Aorta (tissue), 5 donors: ENCODE measurements around the gene NLRC5. TPM values are rescaled to one million over a fixed set of nuclear protein-coding genes. Genes with fewer than 3 reads are reported as not detected.

ENCODE experiments used
- ATAC-seq: fragments of 200-7000 bp; cut with Tn5 transposase; one replicate; pipeline ENCODE4 v1.9.1; 2022; ENCODE audit warnings: moderate library complexity; ENCODE audit not compliant: low FRiP score
- DNase-seq, 2 donors: peaks; one replicate each; pipeline ENCODE4 v3.0.0-alpha.2; 2020
- H3K27ac ChIP-seq, 2 donors: one replicate each; pipeline ENCODE4 v1.5.1; 2013; ENCODE audit warnings: low read length in 2 of 2, mild to moderate bottlenecking in 2 of 2, moderate library complexity in 2 of 2, control low read depth in 1 of 2, inconsistent platforms in 1 of 2, low read depth in 1 of 2
- H3K27me3 ChIP-seq, 2 donors: one replicate each; pipeline ENCODE4 v1.6.1; 2013; ENCODE audit warnings: control low read depth in 1 of 2, low read length in 1 of 2, mild to moderate bottlenecking in 1 of 2, moderate library complexity in 1 of 2; ENCODE audit not compliant: insufficient read depth in 2 of 2, control insufficient read depth in 1 of 2
- H3K36me3 ChIP-seq, 2 donors: one replicate each; pipeline ENCODE4 v1.6.1; 2013; ENCODE audit warnings: control low read depth in 1 of 2, low read length in 1 of 2, mild to moderate bottlenecking in 1 of 2; ENCODE audit not compliant: insufficient read depth in 2 of 2, control insufficient read depth in 1 of 2
- H3K4me1 ChIP-seq, 2 donors: one replicate each; pipeline ENCODE4 v1.6.1; 2013; ENCODE audit warnings: low read length in 2 of 2, control low read depth in 1 of 2, mild to moderate bottlenecking in 1 of 2, moderate library complexity in 1 of 2; ENCODE audit not compliant: insufficient read depth in 2 of 2, control insufficient read depth in 1 of 2
- H3K4me3 ChIP-seq, 2 donors: one replicate each; pipeline ENCODE4 v1.5.1; 2013; ENCODE audit warnings: low read length in 2 of 2, control low read depth in 1 of 2, mild to moderate bottlenecking in 1 of 2
- H3K9me3 ChIP-seq: one replicate; pipeline ENCODE4 v1.6.1; 2013; ENCODE audit warnings: mild to moderate bottlenecking, low read length; ENCODE audit not compliant: control insufficient read depth
- WGBS, 2 donors: extraction: QIAGEN DNeasy Blood & Tissue Kit; methylation state at CpG; one replicate each; pipeline ENCODE4 v1.1.7; 2013; 5-methylcytosine and 5-hydroxymethylcytosine counted together
- intact Hi-C, 2 donors: fragments of 100-400 bp; cut with DNase I; formaldehyde crosslinking; loops; one replicate each; pipeline versions ENCODE4 v1.14.2 to v1.15.0; 2022
- polyA plus RNA-seq, 2 donors: library from polyadenylated mRNA; stranded (reverse); fragments of 200-250 nt; gene quantifications; one replicate each; pipeline ENCODE4 v1.2.3, GENCODE V29; 2013
- total RNA-seq, 2 donors: library from RNA; stranded (reverse); fragmentation: NEBNext Ultra II Directional; extraction: Animal tissue kit (Norgen Biotek cat#: 25700); gene quantifications; one replicate each; pipeline ENCODE4 v1.2.1, GENCODE V29; 2021
- donor health status: healthy with polysubstance abuse.
- donor health status: Bipolar disorder and iron deficiency.
- donor health status: DM: no; HTN: no; CAD: no.
- donor health status: DM: no; HTN: no; CAD: no.
- donor health status: DM: yes; HTN: yes; CAD: no.

The NLRC5 gene
- total and polyA plus RNA-seq, 4 donors: 4.9 to 82.9 (median 35.9) TPM

DNA sequence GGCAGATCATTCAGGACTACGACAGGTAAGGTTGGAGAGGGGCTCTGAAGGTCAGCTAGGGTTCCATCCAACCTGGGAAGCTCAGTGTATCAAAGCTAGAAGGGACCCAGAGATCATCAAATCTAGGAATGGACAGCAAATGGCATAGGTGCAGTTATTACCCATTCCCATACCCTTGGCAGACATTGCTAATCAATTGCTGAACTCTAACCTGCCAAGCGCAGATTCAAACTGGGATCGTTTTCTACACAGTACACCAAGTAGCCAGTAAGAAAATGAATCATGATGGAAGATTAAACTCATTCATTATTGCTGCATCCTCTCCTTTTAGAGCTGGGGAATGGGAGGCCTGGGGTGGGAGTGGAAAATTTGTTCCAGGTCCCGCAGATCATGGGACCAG is 136.6 kb downstream of the NLRC5 start:
- Histone ChIP-seq H3K4me1 (no peaks in the 10 kb centered on the region), H3K27me3 (no peaks in the 10 kb centered on the region), H3K27ac (no peak overlapping the region), H3K36me3 (peaks cover 0 to 2% of the 10 kb centered on the region in 2 donors), H3K9me3 (no peaks in the 10 kb centered on the region), H3K4me3 (no peak overlapping the region)
- DNase-seq (no peak), ATAC-seq (no peak)
- WGBS, 2 donors: 97 to 98% methylated on average over 4 of the region's 4 CpGs
- intact Hi-C loops: no loop called here

DNA sequence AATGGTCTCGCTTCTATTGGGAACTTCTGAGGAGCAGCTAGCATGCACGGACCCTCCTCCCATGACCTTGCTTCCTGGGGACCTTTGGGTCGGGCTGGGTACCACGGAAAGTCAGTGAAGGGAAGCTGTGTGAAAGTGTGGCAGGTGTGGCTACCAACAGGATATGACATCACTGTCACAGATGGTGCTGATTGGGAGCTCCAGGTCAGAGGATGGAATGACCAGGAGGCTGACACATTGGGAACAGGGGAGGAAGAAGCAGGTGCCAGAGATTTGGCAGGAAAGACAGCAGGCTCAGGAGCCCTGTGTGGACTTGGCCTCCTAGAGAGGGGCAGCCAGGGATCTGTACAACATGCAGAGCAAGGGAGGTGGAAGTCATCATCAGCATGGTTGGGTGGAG is 137.1 kb downstream of the NLRC5 start:
- H3K4me3 ChIP-seq: no peak overlapping the region
- peaks cover 0 to 2% of the 10 kb centered on the region in 2 donors for H3K36me3 ChIP-seq
- no peak overlapping the region for H3K27ac ChIP-seq
- no peaks in the 10 kb centered on the region for H3K27me3 ChIP-seq
- DNase-seq (no peak), ATAC-seq (no peak)
- H3K4me1 ChIP-seq: no peaks in the 10 kb centered on the region
- no peaks in the 10 kb centered on the region for H3K9me3 ChIP-seq
- 94 to 97% methylated on average over 4 of the region's 4 CpGs for WGBS, 2 donors
- intact Hi-C loops: no loop called here

DNA sequence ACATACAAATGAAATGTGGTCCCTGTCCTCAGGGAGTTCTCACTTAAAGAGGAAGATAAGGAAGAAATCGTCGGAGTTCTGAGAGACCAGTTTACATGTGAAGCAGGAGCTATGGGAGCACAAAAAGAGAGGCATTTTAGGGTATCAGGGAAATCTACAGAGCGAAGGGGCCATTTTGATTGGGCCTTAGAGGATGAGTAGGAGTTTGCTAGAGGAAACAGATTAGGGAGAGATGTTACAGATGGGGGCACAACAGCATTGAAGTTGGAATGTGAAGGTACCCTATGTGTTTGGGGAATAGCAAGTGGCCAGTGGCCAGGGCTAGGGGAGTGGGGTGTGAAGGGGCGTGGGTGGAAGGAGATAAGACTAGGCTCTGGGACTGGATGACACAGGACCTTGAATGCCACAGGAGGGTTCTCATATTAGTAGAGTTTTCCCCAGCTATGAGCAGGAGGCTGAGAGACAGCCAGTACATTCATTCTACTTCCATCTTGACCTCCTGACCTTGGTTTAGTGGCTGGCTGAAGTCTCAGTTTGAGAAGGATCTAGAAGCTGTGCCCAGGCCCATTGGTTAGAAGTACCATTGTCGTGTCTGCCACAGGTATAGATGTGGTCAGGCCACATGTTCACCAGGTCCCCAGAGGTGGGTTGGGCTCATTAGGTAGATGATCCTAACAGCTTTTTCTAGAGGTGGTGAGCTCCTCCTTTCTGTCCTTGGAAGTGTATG is 137.8 kb downstream of the NLRC5 start:
- ATAC-seq: no peak
- H3K27ac ChIP-seq: no peak overlapping the region
- H3K9me3 ChIP-seq: no peaks in the 10 kb centered on the region
- H3K4me3 ChIP-seq: no peak overlapping the region
- no peak for DNase-seq
- no peaks in the 10 kb centered on the region for H3K4me1 ChIP-seq
- H3K27me3 ChIP-seq: no peaks in the 10 kb centered on the region
- intact Hi-C loops: no loop called here
- no peaks in the 10 kb centered on the region for H3K36me3 ChIP-seq
- WGBS, 2 donors: 93 to 95% methylated on average over 5 of the region's 5 CpGs

DNA sequence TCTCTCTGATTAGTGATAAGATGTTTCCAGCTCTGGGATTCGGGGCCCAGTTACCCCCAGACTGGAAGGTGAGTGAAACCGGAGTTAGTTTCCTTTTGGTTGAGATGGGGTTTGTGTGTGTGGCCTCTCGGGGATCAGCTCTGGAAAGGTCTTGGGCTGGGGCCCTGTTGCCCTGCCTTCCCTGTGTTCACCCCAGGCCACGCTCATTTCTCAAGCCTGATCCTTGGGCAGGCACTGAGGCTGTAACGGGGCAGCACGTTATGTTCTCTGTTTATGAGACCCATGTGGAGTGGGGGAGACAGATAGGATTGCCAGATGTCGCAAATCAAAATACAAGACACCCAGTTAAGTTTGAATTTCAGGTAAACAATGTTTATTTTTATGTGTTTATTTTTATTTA is 138.5 kb downstream of the NLRC5 start:
- DNase-seq: no peak
- no peak for ATAC-seq
- Histone ChIP-seq H3K9me3 (no peaks in the 10 kb centered on the region), H3K27ac (no peak overlapping the region), H3K36me3 (no peaks in the 10 kb centered on the region), H3K4me1 (no peaks in the 10 kb centered on the region), H3K4me3 (no peak overlapping the region), H3K27me3 (no peaks in the 10 kb centered on the region)
- intact Hi-C loops: no loop called here
- WGBS, 2 donors: 97 to 98% methylated on average over 7 of the region's 7 CpGs

DNA sequence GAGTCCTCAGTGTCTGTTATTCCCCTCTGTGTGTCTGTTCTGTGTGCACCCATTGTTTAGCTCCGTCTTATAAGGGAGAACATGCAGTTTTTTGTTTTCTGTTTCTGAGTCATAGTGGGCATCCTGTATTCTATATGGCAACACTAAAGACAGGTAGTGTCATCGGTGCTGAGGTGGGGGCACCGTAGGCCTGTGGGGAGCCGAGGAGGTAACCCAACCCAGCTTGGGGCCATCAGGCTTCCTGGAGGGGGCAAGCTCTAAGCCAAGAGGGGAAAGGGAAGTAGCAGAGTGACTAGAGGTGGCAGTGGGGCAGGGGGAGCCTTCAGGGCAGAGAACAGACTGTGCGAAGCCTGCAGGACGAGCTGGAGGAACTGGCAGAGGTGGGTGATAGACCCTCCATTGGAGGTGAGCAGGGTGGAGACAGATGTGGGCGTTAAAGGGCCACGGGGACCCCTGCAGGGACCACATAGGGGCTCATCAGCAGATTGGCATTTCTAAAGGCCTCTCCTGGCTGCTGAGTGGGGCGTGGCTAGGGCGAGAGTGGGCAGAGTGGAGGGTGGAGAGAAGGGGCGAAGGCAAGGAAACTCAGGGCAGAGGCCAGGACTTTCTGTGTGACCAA is 139.5 kb downstream of the NLRC5 start:
- ATAC-seq (no peak), DNase-seq (no peak)
- intact Hi-C loops: no loop called here
- H3K36me3 ChIP-seq: no peaks in the 10 kb centered on the region
- WGBS, 2 donors: 90% methylated on average over 11 of the region's 11 CpGs
- no peaks in the 10 kb centered on the region for H3K9me3 ChIP-seq
- H3K4me1 ChIP-seq: no peaks in the 10 kb centered on the region
- no peaks in the 10 kb centered on the region for H3K27me3 ChIP-seq
- H3K27ac ChIP-seq: no peak overlapping the region
- no peak overlapping the region for H3K4me3 ChIP-seq

DNA sequence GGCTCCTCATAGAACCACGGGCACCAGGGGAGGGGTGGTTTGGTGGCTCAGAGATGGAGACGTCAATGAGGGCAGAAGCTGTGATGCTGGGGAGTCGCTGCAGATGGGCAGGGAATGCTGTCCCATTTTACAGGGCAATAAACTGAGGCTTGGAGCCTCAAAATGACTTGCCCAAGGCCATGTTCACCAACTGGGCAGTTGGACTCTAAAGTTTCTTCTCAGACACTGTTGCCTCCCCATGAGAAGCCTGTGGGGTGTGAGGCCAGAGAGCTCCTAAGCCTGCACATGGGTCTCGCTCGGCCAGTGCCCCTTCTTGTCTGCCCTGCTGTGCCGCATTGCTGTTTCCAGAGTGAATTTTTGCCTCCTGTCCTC is 141.6 kb downstream of the NLRC5 start:
- 94 to 97% methylated on average over 6 of the region's 6 CpGs for WGBS, 2 donors
- no peak for DNase-seq
- intact Hi-C loops: no loop called here
- H3K9me3 ChIP-seq: no peaks in the 10 kb centered on the region
- ATAC-seq: no peak
- no peaks in the 10 kb centered on the region for H3K36me3 ChIP-seq
- no peak overlapping the region for H3K4me3 ChIP-seq
- H3K4me1 ChIP-seq: no peaks in the 10 kb centered on the region
- no peaks in the 10 kb centered on the region for H3K27me3 ChIP-seq
- H3K27ac ChIP-seq: no peak overlapping the region

DNA sequence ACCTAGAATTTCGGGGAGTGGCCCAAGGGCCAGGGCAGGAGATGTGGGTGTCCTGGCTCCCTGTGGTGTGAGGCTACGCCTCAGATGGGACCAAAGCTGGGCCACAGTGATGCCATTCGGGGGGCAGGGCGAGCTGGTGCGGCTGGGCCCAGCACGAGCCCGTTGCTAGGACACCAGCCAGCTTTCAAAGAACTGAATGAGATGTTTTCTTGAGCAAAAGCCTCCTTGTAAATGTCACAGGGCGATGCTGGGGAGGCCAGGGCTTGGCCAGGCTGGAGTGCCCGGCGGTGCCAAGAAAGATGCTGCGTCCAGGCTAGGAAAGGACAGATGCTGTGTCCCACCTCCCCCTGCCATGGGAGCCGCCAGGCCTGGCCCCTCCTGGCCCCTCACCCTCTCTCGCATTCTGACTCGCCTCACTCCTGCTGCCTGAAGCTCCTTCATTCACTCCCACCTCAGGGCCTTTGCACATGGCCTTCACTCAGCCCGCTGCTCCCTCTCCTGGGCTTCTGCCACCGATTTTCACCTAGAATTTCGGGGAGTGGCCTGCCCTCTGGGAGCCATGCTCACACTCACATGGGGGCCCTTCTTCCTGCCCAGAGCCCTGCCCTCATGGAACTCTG is 142.1 kb downstream of the NLRC5 start:
- H3K27ac ChIP-seq: no peak overlapping the region
- H3K4me3 ChIP-seq: no peak overlapping the region
- DNase-seq (peak in 1 of 2 donors; percentile 27), ATAC-seq (no peak)
- H3K36me3 ChIP-seq: no peaks in the 10 kb centered on the region
- WGBS, 2 donors: 77 to 82% methylated on average over 17 of the region's 17 CpGs
- no peaks in the 10 kb centered on the region for H3K9me3 ChIP-seq
- H3K27me3 ChIP-seq: no peaks in the 10 kb centered on the region
- H3K4me1 ChIP-seq: no peaks in the 10 kb centered on the region
- intact Hi-C loops: no loop called here

DNA sequence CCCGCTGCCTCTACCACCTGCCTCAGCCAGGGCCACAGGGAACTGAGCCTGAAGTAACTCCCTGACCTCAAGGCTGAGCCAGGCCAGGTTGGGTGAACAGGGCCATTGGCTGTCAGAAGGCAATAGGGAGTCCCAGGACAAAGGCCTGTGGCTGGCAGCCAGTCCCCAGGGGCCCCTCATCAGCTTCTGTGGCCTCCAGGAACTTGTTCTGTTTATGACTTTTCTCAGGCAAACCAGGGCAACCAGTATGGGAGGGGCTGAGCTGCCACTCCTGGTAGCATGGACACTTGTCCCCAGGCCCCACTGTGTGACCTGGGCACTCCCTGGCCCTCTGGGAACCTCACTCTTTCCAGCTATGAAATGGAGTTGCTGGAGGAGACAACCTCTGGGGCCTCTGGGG is 143.1 kb downstream of the NLRC5 start:
- ATAC-seq: no peak
- Histone ChIP-seq H3K27ac (no peak overlapping the region), H3K4me1 (no peaks in the 10 kb centered on the region), H3K4me3 (no peak overlapping the region), H3K36me3 (no peaks in the 10 kb centered on the region), H3K9me3 (no peaks in the 10 kb centered on the region), H3K27me3 (no peaks in the 10 kb centered on the region)
- intact Hi-C loops: no loop called here
- WGBS, 2 donors: 100% methylated on average over 1 of the region's 1 CpG
- peak in 1 of 2 donors; percentile 29 for DNase-seq

DNA sequence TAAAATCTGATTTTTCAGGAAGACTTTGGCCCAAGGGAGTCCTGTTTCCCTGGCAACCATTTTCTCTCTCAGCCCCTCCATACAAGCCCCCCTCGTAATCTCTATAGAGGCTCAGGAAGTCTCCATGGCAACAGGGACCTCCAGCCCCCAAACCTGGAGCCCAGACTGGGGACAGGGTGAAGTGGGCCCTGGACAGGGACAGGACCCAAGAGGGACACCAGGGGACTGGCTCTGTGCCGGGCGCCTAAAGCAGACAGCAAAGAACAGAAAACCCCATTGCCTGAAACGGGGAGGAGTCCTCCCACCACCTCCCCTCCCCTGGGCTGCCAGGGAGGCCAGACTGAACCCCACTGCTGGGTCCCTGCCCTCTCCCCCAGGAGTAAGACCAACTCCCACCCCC is 143.7 kb downstream of the NLRC5 start:
- DNase-seq (peak in 1 of 2 donors; percentile 14), ATAC-seq (no peak)
- H3K4me1 ChIP-seq: no peaks in the 10 kb centered on the region
- no peaks in the 10 kb centered on the region for H3K36me3 ChIP-seq
- H3K9me3 ChIP-seq: no peaks in the 10 kb centered on the region
- no peak overlapping the region for H3K27ac ChIP-seq
- 71 to 84% methylated on average over 4 of the region's 4 CpGs for WGBS, 2 donors
- no peak overlapping the region for H3K4me3 ChIP-seq
- intact Hi-C loops: no loop called here
- H3K27me3 ChIP-seq: no peaks in the 10 kb centered on the region
